HG02840 (cell line): ENCODE results near the gene ATP1A4.
"Not testable (repeated sequence)": the region's sequence is repeated elsewhere in the genome, so short reads cannot be mapped to it uniquely, and the experiment has no call there.

ENCODE experiments used
- ATAC-seq: cut with Tn5 transposase; IDR thresholded peaks from one replicate; pipeline ENCODE4 v1.9.1; 2021; ENCODE audit warnings: mild to moderate bottlenecking, moderate library complexity, moderate number of reproducible peaks; ENCODE audit not compliant: unreplicated experiment, low FRiP score

The ATP1A4 gene

GRCh38 chr1:160122978-160123495 lies 28.4 kb upstream of the ATP1A4 start:
- ATAC-seq, result no peak

GRCh38 chr1:160123726-160124125 lies 27.7 kb upstream of the ATP1A4 start:
- no peak for ATAC-seq

- ATAC-seq, result no peak
Observed at GRCh38 chr1:160124705-160125478, 26.5 kb upstream of the ATP1A4 start.

- ATAC-seq, result no peak
Observed at GRCh38 chr1:160125746-160126145, 25.7 kb upstream of the ATP1A4 start.

GRCh38 chr1:160126342-160126741 lies 25.1 kb upstream of the ATP1A4 start:
- not testable (repeated sequence) for ATAC-seq

- no peak for ATAC-seq
Observed at GRCh38 chr1:160127381-160127780, 24.0 kb upstream of the ATP1A4 start.

GRCh38 chr1:160127865-160128523 lies 23.4 kb upstream of the ATP1A4 start:
- ATAC-seq, result no peak

- ATAC-seq, result no peak
Observed at GRCh38 chr1:160128636-160129035, 22.8 kb upstream of the ATP1A4 start.

GRCh38 chr1:160129046-160129445 lies 22.4 kb upstream of the ATP1A4 start:
- no peak for ATAC-seq

- no peak for ATAC-seq
Observed at GRCh38 chr1:160129558-160129957, 21.8 kb upstream of the ATP1A4 start.

GRCh38 chr1:160129966-160130365 lies 21.4 kb upstream of the ATP1A4 start:
- no peak for ATAC-seq

- ATAC-seq, result no peak
Observed at GRCh38 chr1:160130486-160130885, 20.9 kb upstream of the ATP1A4 start.

- ATAC-seq, result no peak
Observed at GRCh38 chr1:160130939-160131338, 20.5 kb upstream of the ATP1A4 start.

- ATAC-seq, result no peak
Observed at GRCh38 chr1:160131803-160132565, 19.4 kb upstream of the ATP1A4 start.

- no peak for ATAC-seq
Observed at GRCh38 chr1:160133990-160134770, 17.2 kb upstream of the ATP1A4 start.

- ATAC-seq, result no peak
Observed at GRCh38 chr1:160134791-160135572, 16.4 kb upstream of the ATP1A4 start.

GRCh38 chr1:160136121-160136925 lies 15.1 kb upstream of the ATP1A4 start:
- ATAC-seq, result no peak

GRCh38 chr1:160136926-160137200 lies 14.5 kb upstream of the ATP1A4 start:
- no peak for ATAC-seq
